ENCODE measurements around the gene CLCN6. TPM values are rescaled to one million over a fixed set of nuclear protein-coding genes. Genes with fewer than 3 reads are reported as not detected.
A peak's percentile ranks its signal among the peaks of the same experiment; 100 is the strongest.

Gene CLCN6
- total RNA-seq, 2 donors from 2014 or later, result 29.6 to 31.5 TPM

- H3K27ac Mint-ChIP-seq, result no peak overlapping the region
- no peaks in the 10 kb centered on the region for H3K27me3 Mint-ChIP-seq (ENCODE audit: insufficient read depth)
- Histone ChIP-seq H3K27me3 (ENCODE audit: control insufficient read depth, insufficient read depth, low read length, poor library complexity, severe bottlenecking) (no peaks in the 10 kb centered on the region), H3K27ac (ENCODE audit: low read depth, low read length) (no peak overlapping the region), H3K36me3 (ENCODE audit: control insufficient read depth, insufficient read depth, low read length) (no peaks in the 10 kb centered on the region), H3K4me3 (ENCODE audit: low read length) (no peak overlapping the region), H3K9me3 (ENCODE audit: control insufficient read depth, low read length) (no peaks in the 10 kb centered on the region), H3K4me1 (ENCODE audit: control insufficient read depth, insufficient read depth, low read length) (peaks cover 6% of the 10 kb centered on the region), H3K9ac (ENCODE audit: extremely low read depth, low read length, poor library complexity, severe bottlenecking) (no peak overlapping the region)
- no peak overlapping the region for H3K4me3 Mint-ChIP-seq
- TF ChIP-seq CTCF (conservative IDR thresholded peaks at IDR 0.05), result no peak
- no peak for DNase-seq
- WGBS, 2 experiments (ENCODE audit: insufficient coverage in 1 of 2, insufficient read length in 1 of 2), result 89 to 95% methylated on average over 6 of the region's 6 CpGs
- no peaks in the 10 kb centered on the region for H3K9me3 Mint-ChIP-seq
- peaks cover 8% of the 10 kb centered on the region for H3K4me1 Mint-ChIP-seq
- H3K36me3 Mint-ChIP-seq (ENCODE audit: low read depth), result no peaks in the 10 kb centered on the region
Observed at GRCh38 chr1:11885916-11886315, 79.9 kb downstream of the CLCN6 start.

GRCh38 chr1:11886986-11887665, 81.1 kb downstream of the CLCN6 start:
- Mint-ChIP-seq H3K4me1 (peaks cover 8% of the 10 kb centered on the region), H3K9me3 (no peaks in the 10 kb centered on the region), H3K27ac (no peak overlapping the region), H3K36me3 (ENCODE audit: low read depth) (no peaks in the 10 kb centered on the region), H3K27me3 (ENCODE audit: insufficient read depth) (no peaks in the 10 kb centered on the region), H3K4me3 (no peak overlapping the region)
- Histone ChIP-seq H3K4me3 (ENCODE audit: low read length) (no peak overlapping the region), H3K9ac (ENCODE audit: extremely low read depth, low read length, poor library complexity, severe bottlenecking) (no peak overlapping the region), H3K9me3 (ENCODE audit: control insufficient read depth, low read length) (no peaks in the 10 kb centered on the region), H3K36me3 (ENCODE audit: control insufficient read depth, insufficient read depth, low read length) (no peaks in the 10 kb centered on the region), H3K27me3 (ENCODE audit: control insufficient read depth, insufficient read depth, low read length, poor library complexity, severe bottlenecking) (no peaks in the 10 kb centered on the region), H3K4me1 (ENCODE audit: control insufficient read depth, insufficient read depth, low read length) (peaks cover 6% of the 10 kb centered on the region), H3K27ac (ENCODE audit: low read depth, low read length) (no peak overlapping the region)
- 95 to 96% methylated on average over 17 to 19 of the region's 19 CpGs for WGBS, 2 experiments (ENCODE audit: insufficient coverage in 1 of 2, insufficient read length in 1 of 2)
- no peak for TF ChIP-seq CTCF (conservative IDR thresholded peaks at IDR 0.05)
- DNase-seq, result no peak

GRCh38 chr1:11887666-11888007, 81.6 kb downstream of the CLCN6 start:
- H3K27ac Mint-ChIP-seq, result no peak overlapping the region
- no peak overlapping the region for H3K4me3 ChIP-seq (ENCODE audit: low read length)
- H3K36me3 ChIP-seq (ENCODE audit: control insufficient read depth, insufficient read depth, low read length), result no peaks in the 10 kb centered on the region
- 87 to 90% methylated on average over 5 to 7 of the region's 7 CpGs for WGBS, 2 experiments (ENCODE audit: insufficient coverage in 1 of 2, insufficient read length in 1 of 2)
- peaks cover 5% of the 10 kb centered on the region for H3K4me1 ChIP-seq (ENCODE audit: control insufficient read depth, insufficient read depth, low read length)
- H3K27ac ChIP-seq (ENCODE audit: low read depth, low read length), result no peak overlapping the region
- no peaks in the 10 kb centered on the region for H3K27me3 ChIP-seq (ENCODE audit: control insufficient read depth, insufficient read depth, low read length, poor library complexity, severe bottlenecking)
- H3K9me3 ChIP-seq (ENCODE audit: control insufficient read depth, low read length), result no peaks in the 10 kb centered on the region
- DNase-seq, result no peak
- TF ChIP-seq CTCF (conservative IDR thresholded peaks at IDR 0.05), result peak; percentile 13
- no peaks in the 10 kb centered on the region for H3K27me3 Mint-ChIP-seq (ENCODE audit: insufficient read depth)
- H3K9ac ChIP-seq (ENCODE audit: extremely low read depth, low read length, poor library complexity, severe bottlenecking), result no peak overlapping the region
- no peaks in the 10 kb centered on the region for H3K36me3 Mint-ChIP-seq (ENCODE audit: low read depth)
- peaks cover 8% of the 10 kb centered on the region for H3K4me1 Mint-ChIP-seq
- H3K4me3 Mint-ChIP-seq, result no peak overlapping the region
- H3K9me3 Mint-ChIP-seq, result no peaks in the 10 kb centered on the region
